B cell (primary cell): ENCODE results near the gene TSC22D1. TPM values are rescaled to one million over a fixed set of nuclear protein-coding genes. Genes with fewer than 3 reads are reported as not detected.

Source experiments
- ATAC-seq: fragments of 200-7000 bp; cut with Tn5 transposase; one replicate; pipeline ENCODE4 v1.10.0; 2021; ENCODE audit warnings: low read depth, mild to moderate bottlenecking, moderate number of reproducible peaks, moderate library complexity
- CTCF ChIA-PET: fragments of 350-600 bp; sonication (Branson Sonifier 250); formaldehyde crosslinking; loops from one replicate; lab custom pipeline; 2021; ENCODE audit warnings: antibody characterized with exemption, inconsistent platforms; lab: Charles Lee
- POLR2A ChIA-PET: fragments of 350-600 bp; sonication (Branson Sonifier 250); formaldehyde crosslinking; loops from one replicate; lab custom pipeline; 2021; ENCODE audit warnings: antibody characterized with exemption; lab: Charles Lee
- DNase-seq: peaks from one replicate; pipeline ENCODE4 v3.0.0; 2013
- H2AFZ ChIP-seq: 2 replicates; pipeline ENCODE4 v1.6.1; 2012; ENCODE audit warnings: mild to moderate bottlenecking, low read depth, low read length; ENCODE audit not compliant: insufficient read depth, poor library complexity, severe bottlenecking
- H3K27ac ChIP-seq, 2 donors: 1 replicate in 1 of 2; 2 replicates in 1 of 2; pipeline ENCODE4 v1.5.1; 2012 to 2013; ENCODE audit warnings: low read length in 2 of 2, mild to moderate bottlenecking in 2 of 2, moderate library complexity in 1 of 2
- H3K27me3 ChIP-seq, 4 experiments: fragments of 200-600 bp in 1 of 4; sonication (generic) in 1 of 4; replicated peaks in 1 of 4; 1 replicate in 2 of 4; 2 replicates in 2 of 4; pipeline versions ENCODE4 v1.6.1 to v1.7.0; 2013 to 2016; ENCODE audit warnings: low read length in 3 of 4, mild to moderate bottlenecking in 2 of 4, mixed read lengths in 1 of 4, moderate library complexity in 1 of 4; ENCODE audit not compliant: insufficient read depth in 4 of 4, control insufficient read depth in 3 of 4; ENCODE audit errors: control extremely low read depth in 1 of 4
- H3K36me3 ChIP-seq, 2 experiments: replicated peaks in 1 of 2; 1 replicate in 1 of 2; 2 replicates in 1 of 2; pipeline versions ENCODE4 v1.6.1 to v1.7.1; 2013; ENCODE audit warnings: low read length in 1 of 2; ENCODE audit not compliant: insufficient read depth in 2 of 2, control insufficient read depth in 1 of 2; ENCODE audit errors: control extremely low read depth in 1 of 2, extremely low read depth in 1 of 2
- H3K4me1 ChIP-seq, 2 donors: fragments of 200-600 bp in 1 of 2; sonication (generic) in 1 of 2; 1 replicate in 1 of 2; 2 replicates in 1 of 2; pipeline versions ENCODE4 v1.5.1 to v1.6.1; 2013 to 2017; ENCODE audit warnings: low read length in 2 of 2; ENCODE audit not compliant: control insufficient read depth in 2 of 2, insufficient read depth in 2 of 2
- H3K4me2 ChIP-seq: replicated peaks from 2 replicates; pipeline ENCODE3; 2012; ENCODE audit warnings: mild to moderate bottlenecking, low read depth, low read length; ENCODE audit not compliant: poor library complexity, severe bottlenecking
- H3K4me3 ChIP-seq, 5 experiments: fragments of 200-600 bp in 1 of 5; sonication (generic) in 1 of 5; 1 replicate in 3 of 5; 2 replicates in 2 of 5; pipeline versions ENCODE4 v1.5.1 to v1.7.0; 2011 to 2016; ENCODE audit warnings: low read length in 4 of 5, mild to moderate bottlenecking in 4 of 5, low read depth in 2 of 5, control low read depth in 1 of 5, moderate library complexity in 1 of 5; ENCODE audit not compliant: insufficient read depth in 1 of 5; ENCODE audit errors: control extremely low read depth in 1 of 5, extremely low read depth in 1 of 5
- H3K79me2 ChIP-seq: fragments of 200-600 bp; sonication (generic); one replicate; pipeline ENCODE4 v1.6.0; 2016; ENCODE audit warnings: low read length; ENCODE audit not compliant: control insufficient read depth, insufficient read depth
- H3K9ac ChIP-seq: fragments of 200-600 bp; sonication (generic); 2 replicates; pipeline ENCODE4 v1.6.1; 2017; ENCODE audit warnings: mild to moderate bottlenecking, low read length, moderate library complexity
- H3K9me3 ChIP-seq, 3 donors: one replicate each; pipeline versions ENCODE4 v1.6.1 to v1.7.1; 2013; ENCODE audit warnings: low read length in 2 of 3; ENCODE audit not compliant: control insufficient read depth in 2 of 3, insufficient read depth in 1 of 3; ENCODE audit errors: control extremely low read depth in 1 of 3
- H4K20me1 ChIP-seq: 2 replicates; pipeline ENCODE4 v1.6.0; 2012; ENCODE audit warnings: mild to moderate bottlenecking, low read length; ENCODE audit not compliant: insufficient read depth, control insufficient read depth, poor library complexity, severe bottlenecking
- H3K27ac Mint-ChIP-seq: one replicate; pipeline ENCODE4 v1.8.0; 2021; ENCODE audit warnings: mixed read lengths
- H3K27me3 Mint-ChIP-seq: one replicate; pipeline ENCODE4 v1.8.0; 2021; ENCODE audit warnings: mixed read lengths
- H3K4me1 Mint-ChIP-seq: one replicate; pipeline ENCODE4 v1.8.0; 2021; ENCODE audit warnings: mixed read lengths
- H3K4me3 Mint-ChIP-seq: one replicate; pipeline ENCODE4 v1.8.0; 2021; ENCODE audit warnings: mixed read lengths
- H3K9me3 Mint-ChIP-seq: one replicate; pipeline ENCODE4 v1.8.0; 2022; ENCODE audit warnings: mixed read lengths; ENCODE audit not compliant: insufficient read depth
- CTCF ChIP-seq: fragments of 200-600 bp; IDR thresholded peaks from one replicate; pipeline ENCODE4 v1.8.0; 2022; ENCODE audit warnings: antibody characterized with exemption, mild to moderate bottlenecking
- EZH2 ChIP-seq: IDR thresholded peaks from 2 replicates; pipeline ENCODE4 v1.6.1; 2012; ENCODE audit warnings: borderline replicate concordance, low read depth, mild to moderate bottlenecking, moderate library complexity, low read length; ENCODE audit not compliant: insufficient read depth, poor library complexity, severe bottlenecking
- WGBS: methylation state at CpG from one replicate; pipeline ENCODE4 v1.1.5; 2013; ENCODE audit warnings: missing lambda C conversion rate; ENCODE audit not compliant: insufficient coverage; 5-methylcytosine and 5-hydroxymethylcytosine counted together
- intact Hi-C: fragments of 100-400 bp; cut with micrococcal nuclease; formaldehyde crosslinking; loops from one replicate; pipeline ENCODE4 v1.10.0; 2022
- polyA plus RNA-seq: library from polyadenylated mRNA; depleted of rRNA; stranded (reverse); fragments of >200 nt; gene quantifications from 2 replicates; pipeline ENCODE4 v1.2.3, GENCODE V29; 2012
- total RNA-seq, 2 donors: library from RNA; stranded (reverse); fragments of 120-200 nt in 1 of 2; gene quantifications; 1 replicate in 1 of 2; 2 replicates in 1 of 2; pipeline versions ENCODE4 v1.2.3 to v1.2.4, GENCODE V29; 2013 to 2022

Gene TSC22D1
- total and polyA plus RNA-seq, 2 donors (not counting 1 experiment from before 2014, with no cell fraction given) = 7.0 to 36.6 TPM

- Histone ChIP-seq H3K27me3 (no peaks in the 10 kb centered on the region), H4K20me1 (no peaks in the 10 kb centered on the region), H3K9me3 (peaks cover 0 to 2% (median 2%) of the 10 kb centered on the region in 3 donors), H2AFZ (no peak overlapping the region), H3K9ac (no peak overlapping the region), H3K4me3 (no peak overlapping the region), H3K36me3 (no peaks in the 10 kb centered on the region), H3K4me1 (no peaks in the 10 kb centered on the region), H3K4me2 (no peak overlapping the region), H3K79me2 (no peaks in the 10 kb centered on the region), H3K27ac (no peak overlapping the region)
- H3K9me3 Mint-ChIP-seq = peaks cover 8% of the 10 kb centered on the region
- ChIA-PET CTCF (no interaction called here), POLR2A (no interaction called here)
- intact Hi-C loops = no loop called here
- ATAC-seq = no peak
- 100% methylated on average over 1 of the region's 3 CpGs for WGBS
- H3K4me3 Mint-ChIP-seq = no peak overlapping the region
- DNase-seq = no peak
- TF ChIP-seq CTCF = no peak
- no peak for TF ChIP-seq EZH2
- no peak overlapping the region for H3K27ac Mint-ChIP-seq
- H3K27me3 Mint-ChIP-seq = no peaks in the 10 kb centered on the region
- no peaks in the 10 kb centered on the region for H3K4me1 Mint-ChIP-seq
Observed at GRCh38 chr13:44498502-44498901, 77.6 kb downstream of the TSC22D1 start.

- H3K4me3 ChIP-seq = no peak overlapping the region
- no peak for ATAC-seq
- no peak overlapping the region for H3K4me3 Mint-ChIP-seq
- no peak overlapping the region for H2AFZ ChIP-seq
- no peaks in the 10 kb centered on the region for H3K4me1 Mint-ChIP-seq
- H3K9ac ChIP-seq = no peak overlapping the region
- no peaks in the 10 kb centered on the region for H3K36me3 ChIP-seq
- TF ChIP-seq EZH2 (no peak), CTCF (no peak)
- ChIA-PET POLR2A (no interaction called here), CTCF (no interaction called here)
- no peak overlapping the region for H3K27ac Mint-ChIP-seq
- H3K27me3 ChIP-seq = no peaks in the 10 kb centered on the region
- no peaks in the 10 kb centered on the region for H3K27me3 Mint-ChIP-seq
- peaks cover 8% of the 10 kb centered on the region for H3K9me3 Mint-ChIP-seq
- no peaks in the 10 kb centered on the region for H4K20me1 ChIP-seq
- no peak overlapping the region for H3K4me2 ChIP-seq
- no peak overlapping the region for H3K27ac ChIP-seq
- H3K9me3 ChIP-seq = peaks cover 0 to 2% (median 2%) of the 10 kb centered on the region in 3 donors
- no peaks in the 10 kb centered on the region for H3K79me2 ChIP-seq
- H3K4me1 ChIP-seq = no peaks in the 10 kb centered on the region
- DNase-seq = no peak
- intact Hi-C loops = no loop called here
Observed at GRCh38 chr13:44497801-44498200, 78.3 kb downstream of the TSC22D1 start.
